Breast epithelium (tissue), 4 donors: ENCODE results near the gene EFL1. TPM values are rescaled to one million over a fixed set of nuclear protein-coding genes. Genes with fewer than 3 reads are reported as not detected.
"Not testable (repeated sequence)": the region's sequence is repeated elsewhere in the genome, so short reads cannot be mapped to it uniquely, and the experiment has no call there.

ENCODE experiments used
- DNase-seq, 2 donors: peaks; one replicate each; pipeline ENCODE4 v3.0.0-alpha.2; 2019; ENCODE audit warnings: low spot score in 2 of 2
- H3K27ac ChIP-seq, 2 donors: fragments of 200-600 bp; sonication (generic) in 1 of 2; one replicate each; pipeline ENCODE4 v1.5.1; 2016 to 2019; ENCODE audit warnings: mild to moderate bottlenecking in 1 of 2
- H3K27me3 ChIP-seq, 2 donors: fragments of 200-600 bp; sonication (generic) in 1 of 2; one replicate each; pipeline versions ENCODE4 v1.5.1 to v1.6.0; 2017 to 2019; ENCODE audit warnings: control low read depth in 1 of 2, mild to moderate bottlenecking in 1 of 2
- H3K36me3 ChIP-seq: fragments of 200-600 bp; one replicate; pipeline ENCODE4 v1.5.1; 2019
- H3K4me1 ChIP-seq, 2 donors: fragments of 200-600 bp; sonication (generic); one replicate each; pipeline ENCODE4 v1.5.1; 2016 to 2019; ENCODE audit warnings: control low read depth in 1 of 2
- H3K4me3 ChIP-seq, 3 donors: fragments of 200-600 bp; sonication (generic); 1 replicate in 2 of 3; 2 replicates in 1 of 3; pipeline ENCODE4 v1.5.1; 2016 to 2019; ENCODE audit warnings: mild to moderate bottlenecking in 3 of 3, moderate library complexity in 2 of 3
- H3K9me3 ChIP-seq, 2 donors: fragments of 200-600 bp; sonication (generic) in 1 of 2; one replicate each; pipeline ENCODE4 v1.5.1; 2016 to 2019; ENCODE audit warnings: control low read depth in 1 of 2
- CTCF ChIP-seq, 3 donors: fragments of 450-650 bp; IDR thresholded peaks; one replicate each; pipeline ENCODE4 v1.5.1; 2016 to 2017; ENCODE audit warnings: antibody characterized with exemption in 3 of 3, mild to moderate bottlenecking in 3 of 3, moderate library complexity in 3 of 3
- POLR2A ChIP-seq: fragments of 450-650 bp; IDR thresholded peaks from one replicate; pipeline ENCODE4 v1.6.1; 2016; ENCODE audit warnings: antibody characterized with exemption, mild to moderate bottlenecking, moderate library complexity
- POLR2AphosphoS5 ChIP-seq, 3 donors: sonication (generic); formaldehyde crosslinking; IDR thresholded peaks; one replicate each; pipeline ENCODE4 v1.6.1; 2017; ENCODE audit warnings: antibody characterized with exemption in 3 of 3
- intact Hi-C: fragments of 100-400 bp; cut with DNase I; formaldehyde crosslinking; loops from one replicate; pipeline ENCODE4 v1.15.1; 2023; ENCODE audit warnings: low total_unique reads
- total RNA-seq, 3 donors: library from RNA; depleted of rRNA; stranded (reverse); fragments of >200 nt; gene quantifications; one replicate each; pipeline ENCODE4 v1.1.0, GENCODE V29; 2016

EFL1 gene
- total RNA-seq, 3 donors from 2014 or later = 12.5 to 23.7 (median 22.9) TPM

GRCh38 chr15:82298520-82298919 is 36.0 kb upstream of the EFL1 start:
- Histone ChIP-seq H3K4me3 (no peak overlapping the region), H3K27me3 (no peaks in the 10 kb centered on the region), H3K4me1 (no peaks in the 10 kb centered on the region), H3K36me3 (no peaks in the 10 kb centered on the region), H3K9me3 (no peaks in the 10 kb centered on the region), H3K27ac (no peak overlapping the region)
- DNase-seq = no peak
- intact Hi-C loops = no loop called here
- TF ChIP-seq POLR2AphosphoS5 (IDR thresholded peaks at IDR 0.05) = no peak
- TF ChIP-seq CTCF (IDR thresholded peaks at IDR 0.05) = no peak
- no peak for TF ChIP-seq POLR2A

- H3K27me3 ChIP-seq = no peaks in the 10 kb centered on the region
- DNase-seq = no peak
- intact Hi-C loops = no loop called here
Observed at GRCh38 chr15:82298032-82298431, 35.5 kb upstream of the EFL1 start.

GRCh38 chr15:82297546-82297945 is 35.0 kb upstream of the EFL1 start:
- intact Hi-C loops = no loop called here
- no peak for DNase-seq

More at GRCh38 chr15:82298032-82298431, 35.5 kb upstream of the EFL1 start:
- H3K9me3 ChIP-seq = no peaks in the 10 kb centered on the region
- no peak overlapping the region for H3K4me3 ChIP-seq
- no peaks in the 10 kb centered on the region for H3K36me3 ChIP-seq
- TF ChIP-seq CTCF (IDR thresholded peaks at IDR 0.05) (no peak), POLR2AphosphoS5 (IDR thresholded peaks at IDR 0.05) (no peak), POLR2A (no peak)
- no peak overlapping the region for H3K27ac ChIP-seq
- H3K4me1 ChIP-seq = no peaks in the 10 kb centered on the region

GRCh38 chr15:82294061-82294690 is 31.6 kb upstream of the EFL1 start:
- H3K27me3 ChIP-seq = no peaks in the 10 kb centered on the region
- DNase-seq = no peak
- H3K4me3 ChIP-seq = no peak overlapping the region
- H3K27ac ChIP-seq = no peak overlapping the region
- no peaks in the 10 kb centered on the region for H3K36me3 ChIP-seq
- intact Hi-C loops = no loop called here
- H3K9me3 ChIP-seq = peaks cover 0 to 8% of the 10 kb centered on the region in 2 donors
- TF ChIP-seq POLR2A (no peak), CTCF (IDR thresholded peaks at IDR 0.05) (no peak), POLR2AphosphoS5 (IDR thresholded peaks at IDR 0.05) (no peak)
- H3K4me1 ChIP-seq = no peaks in the 10 kb centered on the region

More at GRCh38 chr15:82297546-82297945, 35.0 kb upstream of the EFL1 start:
- no peaks in the 10 kb centered on the region for H3K9me3 ChIP-seq
- no peaks in the 10 kb centered on the region for H3K27me3 ChIP-seq
- no peak overlapping the region for H3K27ac ChIP-seq
- no peaks in the 10 kb centered on the region for H3K36me3 ChIP-seq
- no peak overlapping the region for H3K4me3 ChIP-seq
- TF ChIP-seq POLR2AphosphoS5 (IDR thresholded peaks at IDR 0.05) = no peak
- TF ChIP-seq POLR2A = no peak
- TF ChIP-seq CTCF (IDR thresholded peaks at IDR 0.05) = no peak
- H3K4me1 ChIP-seq = no peaks in the 10 kb centered on the region

- TF ChIP-seq POLR2A = no peak
- TF ChIP-seq POLR2AphosphoS5 (IDR thresholded peaks at IDR 0.05) = no peak
- no peak for TF ChIP-seq CTCF (IDR thresholded peaks at IDR 0.05)
- intact Hi-C loops = no loop called here
- no peaks in the 10 kb centered on the region for H3K36me3 ChIP-seq
- peaks cover 0 to 11% of the 10 kb centered on the region in 2 donors for H3K9me3 ChIP-seq
- H3K27me3 ChIP-seq = no peaks in the 10 kb centered on the region
- no peak overlapping the region for H3K4me3 ChIP-seq
- H3K4me1 ChIP-seq = no peaks in the 10 kb centered on the region
- H3K27ac ChIP-seq = no peak overlapping the region
- no peak for DNase-seq
Observed at GRCh38 chr15:82292271-82292670, 29.7 kb upstream of the EFL1 start.

GRCh38 chr15:82288202-82288601 is 25.7 kb upstream of the EFL1 start:
- H3K4me3 ChIP-seq, H3K27me3 ChIP-seq, intact Hi-C loops, H3K36me3 ChIP-seq, H3K4me1 ChIP-seq, H3K27ac ChIP-seq, DNase-seq: not testable (repeated sequence)
- H3K9me3 ChIP-seq = peaks cover 0 to 11% of the 10 kb centered on the region in 2 donors

GRCh38 chr15:82286475-82286874 is 23.9 kb upstream of the EFL1 start:
- intact Hi-C loops, H3K36me3 ChIP-seq, H3K4me3 ChIP-seq, H3K27ac ChIP-seq, DNase-seq, H3K27me3 ChIP-seq, H3K4me1 ChIP-seq: not testable (repeated sequence)
- H3K9me3 ChIP-seq = peaks cover 0 to 11% of the 10 kb centered on the region in 2 donors

- H3K4me1 ChIP-seq, H3K9me3 ChIP-seq, intact Hi-C loops, H3K27me3 ChIP-seq, DNase-seq, H3K4me3 ChIP-seq, H3K36me3 ChIP-seq, H3K27ac ChIP-seq: not testable (repeated sequence)
Observed at GRCh38 chr15:82284381-82284780, 21.8 kb upstream of the EFL1 start.
